HTR-8/SVneo (cell line): ENCODE measurements around the gene NBPF1.
A peak's percentile ranks its signal among the peaks of the same experiment; 100 is the strongest.
"Not testable (repeated sequence)": the region's sequence is repeated elsewhere in the genome, so short reads cannot be mapped to it uniquely, and the experiment has no call there.

Experiments
- DNase-seq: peaks from one replicate; pipeline ENCODE4 v3.0.0; 2011; ENCODE audit warnings: low spot score, mixed read lengths; ENCODE audit not compliant: insufficient read length
- FAIRE-seq: peaks from 2 replicates; lab custom pipeline; 2011; peaks lifted over from hg19 to GRCh38; lab: Jason Lieb, UNC

Gene NBPF1

DNA sequence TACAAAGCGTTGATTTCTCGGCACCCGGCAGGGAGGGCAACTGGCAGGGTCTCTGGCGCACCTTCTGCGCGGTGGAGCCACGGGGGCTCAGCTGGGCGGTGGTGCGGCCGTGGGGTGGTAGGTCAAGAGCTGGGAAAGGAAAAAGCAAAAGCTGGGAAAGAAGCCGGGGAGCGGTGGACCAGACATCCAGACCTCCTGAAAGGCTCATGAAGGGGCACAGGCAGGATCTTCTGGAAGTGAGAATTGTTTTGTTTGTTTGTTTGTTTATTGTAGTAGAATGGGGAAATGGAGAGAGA, 92.1 kb downstream of the NBPF1 start:
- DNase-seq (no peak), FAIRE-seq (no peak)

DNA sequence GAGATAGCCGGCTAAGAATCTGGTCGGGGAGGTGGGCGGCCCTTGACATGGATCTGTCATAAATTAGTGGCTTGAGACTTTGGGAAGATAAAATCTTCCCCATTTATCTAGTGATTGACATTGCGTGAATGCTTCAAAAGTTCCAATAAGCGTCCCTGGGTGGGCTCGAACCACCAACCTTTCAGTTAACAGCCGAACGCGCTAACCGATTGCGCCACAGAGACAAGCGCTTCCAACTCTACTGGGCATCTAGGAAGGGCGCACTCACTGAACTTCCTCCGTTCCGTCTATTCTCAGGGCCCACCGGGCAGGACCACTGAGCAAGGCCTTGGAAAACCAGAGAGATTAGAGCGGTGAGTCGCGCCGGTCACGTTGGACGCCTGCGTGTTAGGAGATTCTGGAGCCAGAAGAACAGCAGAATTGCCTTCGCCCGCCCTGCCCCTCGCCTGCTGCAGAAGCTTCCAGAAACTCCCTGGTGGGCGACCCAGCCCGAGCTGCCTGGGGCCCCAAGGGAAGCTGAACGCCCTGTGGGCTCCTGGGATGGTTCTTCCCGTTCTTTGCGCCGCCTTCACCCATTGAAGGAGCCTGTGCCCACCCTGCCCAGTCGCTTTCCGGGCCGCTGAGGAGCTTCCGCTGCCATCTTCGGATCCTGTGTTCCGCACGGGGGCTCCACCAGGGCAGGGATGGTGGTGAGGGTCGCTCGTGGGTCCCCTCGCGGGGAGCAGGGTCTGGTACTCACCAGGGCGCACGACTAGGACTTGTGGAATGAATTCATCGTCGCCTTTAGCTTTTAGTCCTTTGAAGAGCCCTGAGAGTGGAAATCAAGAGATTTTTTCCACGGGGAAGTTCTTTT, 92.7 kb downstream of the NBPF1 start:
- not testable (repeated sequence) for FAIRE-seq, DNase-seq

DNA sequence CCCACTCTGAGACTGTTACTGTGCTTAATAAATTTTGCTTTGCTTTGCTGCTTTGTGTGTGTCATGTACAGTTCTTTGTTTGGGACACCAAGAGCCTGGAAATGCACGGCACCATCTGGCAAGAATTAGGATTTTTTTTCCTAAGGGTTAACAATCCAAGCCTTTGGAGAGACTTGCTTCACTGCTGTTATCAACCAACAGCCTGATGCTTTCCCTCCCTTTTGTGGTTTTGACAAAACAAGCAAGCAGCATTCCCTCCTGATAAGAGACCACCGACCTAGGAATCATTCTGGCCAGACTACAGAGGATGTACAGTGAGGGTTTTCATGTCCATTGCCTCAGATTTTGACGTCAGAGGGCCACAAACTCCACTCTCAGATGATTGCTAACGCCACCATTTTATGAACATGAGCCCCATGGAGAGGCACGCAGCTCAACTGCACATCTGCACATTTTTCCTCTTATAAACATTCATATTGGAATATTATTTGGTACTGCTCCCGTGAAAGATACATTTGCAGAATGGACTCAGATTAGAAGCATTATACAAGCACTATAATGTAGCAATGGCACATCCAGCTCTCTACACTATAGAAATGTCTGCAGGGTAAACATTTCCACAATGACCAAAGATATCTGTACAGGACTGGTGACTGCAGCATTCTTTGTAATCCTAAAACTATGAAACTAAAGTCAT, 94.0 kb downstream of the NBPF1 start:
- not testable (repeated sequence) for DNase-seq, FAIRE-seq

DNA sequence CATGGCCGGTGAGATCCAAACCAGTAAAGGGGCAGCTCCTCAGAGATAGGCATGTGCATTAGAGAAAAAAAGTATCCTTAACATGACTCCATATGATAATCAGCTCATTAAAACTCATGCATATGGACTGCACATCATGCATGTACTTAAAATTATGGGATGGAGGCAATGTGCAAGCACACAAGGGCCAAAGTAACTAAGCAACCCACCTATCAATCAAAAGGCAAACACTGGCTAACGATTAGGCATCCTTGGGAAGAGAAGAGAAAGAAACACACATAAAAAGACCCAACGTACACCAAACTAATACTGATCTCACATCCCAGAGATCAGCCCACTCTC, 94.5 kb downstream of the NBPF1 start:
- not testable (repeated sequence) for DNase-seq, FAIRE-seq

DNA sequence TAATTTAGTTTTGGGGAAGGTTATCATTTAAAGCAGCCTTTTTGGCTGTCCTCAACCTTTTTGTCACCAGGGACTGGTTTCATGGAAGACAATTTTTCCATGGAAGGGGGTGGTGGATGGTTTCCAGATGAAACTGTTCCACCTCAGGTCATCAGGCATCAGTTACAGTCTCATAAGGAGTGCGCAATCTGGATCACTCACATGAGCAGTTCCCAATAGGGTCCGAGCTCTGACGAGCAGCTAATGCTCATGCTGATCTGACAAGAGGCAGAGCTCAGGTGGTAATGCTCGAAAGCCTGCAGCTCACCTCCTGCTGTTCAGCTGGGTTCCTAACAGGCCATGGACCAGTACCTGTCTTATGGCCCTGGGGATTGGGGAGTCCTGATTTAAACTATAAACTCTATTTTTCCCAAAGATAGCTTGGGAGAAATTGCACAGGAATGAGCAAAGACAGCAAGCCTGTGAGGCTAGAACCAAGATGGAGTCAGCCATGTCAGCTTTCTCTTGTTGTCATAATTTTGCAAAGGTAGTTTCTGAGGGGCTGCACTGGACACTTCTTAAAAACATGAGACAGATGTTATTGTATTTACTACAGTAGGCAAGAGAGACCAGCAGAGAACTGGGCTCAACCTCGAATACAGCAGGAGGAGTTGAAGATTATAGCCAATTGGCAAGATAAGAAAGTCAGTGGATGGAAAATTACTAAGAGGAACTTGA, 96.5 kb downstream of the NBPF1 start:
- FAIRE-seq = not testable (repeated sequence)

DNA sequence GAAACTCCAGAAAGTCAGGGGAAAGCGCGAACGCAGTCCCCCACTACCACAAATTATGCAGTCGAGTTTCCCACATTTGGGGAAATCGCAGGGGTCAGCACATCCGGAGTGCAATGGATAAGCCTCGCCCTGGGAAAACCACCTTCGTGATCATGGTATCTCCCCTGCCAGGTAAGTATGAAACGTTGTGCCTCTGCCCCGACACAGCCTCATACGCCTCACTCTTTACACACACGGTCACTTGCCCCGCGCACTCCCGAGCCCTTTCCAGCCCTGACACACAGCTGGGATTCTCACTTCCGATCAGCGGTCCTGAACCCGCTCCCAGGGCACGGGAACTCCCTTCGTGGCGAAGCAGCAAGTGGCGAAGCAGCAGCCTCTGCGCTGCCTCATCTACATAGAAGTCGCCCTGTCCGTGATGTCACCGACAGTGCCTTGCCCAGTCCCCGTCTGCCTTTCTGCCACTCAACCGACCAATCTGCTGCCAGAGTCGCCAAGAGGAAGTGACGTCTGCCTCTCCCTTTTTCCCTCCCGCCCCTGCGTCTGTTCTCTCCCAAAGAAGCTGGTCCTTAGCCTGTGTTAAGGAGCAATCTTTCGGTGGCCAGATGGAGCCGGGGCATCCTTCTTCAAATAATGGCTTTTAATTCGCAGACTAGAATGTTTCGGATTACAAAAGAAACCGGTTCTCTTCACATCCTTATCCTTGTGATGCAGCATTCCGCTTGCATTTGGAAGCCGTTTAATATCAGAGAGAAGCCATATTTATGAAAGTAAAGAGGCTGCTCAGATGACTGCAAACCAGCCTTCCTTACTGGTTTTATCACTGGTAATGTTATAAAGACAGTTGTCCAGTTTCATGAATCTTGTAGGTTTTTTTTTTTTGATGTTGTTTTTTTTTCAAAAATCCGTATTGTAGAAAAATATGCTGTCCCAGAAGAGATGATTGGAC, 99.0 kb downstream of the NBPF1 start, which contains the start of gene RNU1-1:
Gene RNU1-1 (minus strand): TSS at position 179 of the 949 bp plus-strand sequence.
- FAIRE-seq = not testable (repeated sequence)

More for the DNA sequence above, 96.5 kb downstream of the NBPF1 start:
- not testable (repeated sequence) for DNase-seq

DNA sequence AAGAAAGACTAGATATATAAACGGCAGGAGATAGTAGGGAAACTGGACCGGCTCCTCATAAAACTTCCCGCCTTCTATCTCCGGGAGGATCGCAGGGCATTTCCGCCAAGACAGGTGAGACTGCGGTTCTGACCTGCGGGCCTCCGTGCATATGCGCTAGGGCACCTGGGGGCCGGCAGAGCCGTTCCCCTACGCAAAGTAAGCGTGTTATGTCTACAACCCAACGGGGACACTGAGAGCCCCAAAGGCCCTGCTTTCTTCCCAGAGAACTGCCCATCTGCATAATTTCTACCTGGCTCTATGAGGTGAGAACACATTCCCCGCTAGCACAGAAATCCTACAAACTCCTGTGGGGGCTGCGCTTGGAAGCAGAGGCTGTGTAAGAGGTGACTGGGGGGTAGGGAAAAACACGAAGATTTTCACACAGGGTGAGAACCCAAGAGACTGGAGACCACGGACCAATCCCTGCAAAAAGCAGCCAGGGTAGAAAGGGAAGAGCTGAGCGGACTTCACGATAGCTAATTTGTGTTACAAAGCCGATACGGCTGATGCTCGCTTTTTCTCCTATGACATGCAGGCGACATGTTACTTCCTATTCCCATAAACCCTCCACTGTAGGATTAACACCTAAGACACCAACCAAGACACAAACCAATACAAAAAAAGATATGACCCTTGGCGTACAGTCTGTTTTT, 99.8 kb downstream of the NBPF1 start:
- peak; percentile 67 for DNase-seq
- not testable (repeated sequence) for FAIRE-seq

More for the DNA sequence above, 99.0 kb downstream of the NBPF1 start, which contains the start of gene RNU1-1:
- DNase-seq = not testable (repeated sequence)

DNA sequence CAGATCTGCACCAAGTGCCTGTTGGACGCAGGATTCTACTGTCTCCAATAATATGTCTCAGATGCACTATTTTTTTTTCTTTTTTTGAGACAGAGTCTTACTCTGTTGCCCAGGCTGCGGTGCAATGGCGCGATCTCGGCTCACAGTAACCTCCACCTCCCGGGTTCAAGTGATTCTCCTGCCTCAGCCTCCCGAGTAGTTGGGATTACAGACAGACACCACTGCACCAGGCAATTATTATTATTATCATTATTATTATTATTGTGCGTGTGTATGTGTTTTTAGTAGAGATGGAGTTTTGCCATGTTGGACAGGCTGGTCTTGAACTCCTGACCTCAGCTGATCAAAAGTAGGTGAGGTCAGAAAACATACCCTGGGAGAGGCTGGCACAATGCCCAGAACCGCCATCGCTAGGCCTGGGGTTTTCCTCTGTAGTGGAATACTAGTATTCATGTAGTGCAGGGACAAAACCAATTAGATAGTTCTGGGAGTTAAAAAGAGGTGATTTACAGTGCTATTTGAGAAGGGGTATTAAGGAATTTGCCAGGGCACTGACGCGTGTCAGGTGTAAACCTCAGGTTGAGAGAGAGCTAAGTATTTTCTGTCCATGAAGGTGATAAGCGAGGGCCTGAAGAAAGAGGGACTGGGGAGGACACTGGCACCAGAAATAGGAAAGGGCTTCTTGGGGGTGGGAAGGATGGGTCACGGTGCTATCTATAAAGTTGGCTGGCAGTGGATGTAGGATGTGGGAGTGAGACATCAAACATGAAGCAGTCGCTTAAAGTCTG, 100.5 kb downstream of the NBPF1 start:
- not testable (repeated sequence) for DNase-seq, FAIRE-seq
